Lower leg skin (tissue), 3 donors: ENCODE data around the gene BAZ1B.

Experiments
- CTCF ChIP-seq, 3 donors: fragments of 450-650 bp; IDR thresholded peaks; one replicate each; pipeline ENCODE4 v1.5.1; 2016; ENCODE audit warnings: antibody characterized with exemption in 3 of 3, mild to moderate bottlenecking in 3 of 3, moderate library complexity in 2 of 3
- POLR2A ChIP-seq, 2 donors: fragments of 450-650 bp; IDR thresholded peaks; one replicate each; pipeline ENCODE4 v1.6.1; 2016 to 2017; ENCODE audit warnings: antibody characterized with exemption in 2 of 2, mild to moderate bottlenecking in 1 of 2, moderate library complexity in 1 of 2

- TF ChIP-seq CTCF (IDR thresholded peaks at IDR 0.05) (no peak), POLR2A (IDR thresholded peaks at IDR 0.05) (no peak)
These were observed 18.1 kb downstream of the BAZ1B start for GRCh38 chr7:73504017-73504416.
